Bronchial epithelial cell (primary cell): ENCODE data around the gene BICD2. TPM values are rescaled to one million over a fixed set of nuclear protein-coding genes. Genes with fewer than 3 reads are reported as not detected.

Experiments used
- DNase-seq: peaks from one replicate; pipeline ENCODE4 v3.0.0-alpha.2; 2010; ENCODE audit warnings: low read depth
- FAIRE-seq: peaks from 2 replicates; lab custom pipeline; 2011; peaks lifted over from hg19 to GRCh38; lab: Jason Lieb, UNC
- H3K27me3 ChIP-seq: 2 replicates; pipeline ENCODE4 v1.5.1; 2011; ENCODE audit warnings: low read length; ENCODE audit not compliant: control insufficient read depth, insufficient read depth
- H3K36me3 ChIP-seq: 2 replicates; pipeline ENCODE4 v1.5.1; 2011; ENCODE audit warnings: low read length; ENCODE audit not compliant: control insufficient read depth, insufficient read depth
- H3K4me3 ChIP-seq: 2 replicates; pipeline ENCODE4 v1.5.1; 2011; ENCODE audit warnings: mild to moderate bottlenecking, low read depth, low read length, control low read depth
- total RNA-seq: library from RNA; depleted of rRNA; stranded (reverse); fragments of >200 nt; gene quantifications from 2 replicates; pipeline ENCODE4 v1.2.1, GENCODE V29; 2014
- TF ChIP-seq, protein P1 (sequence below): IDR thresholded peaks from 2 replicates; pipeline ENCODE4 v1.5.1; 2011; ENCODE audit warnings: mild to moderate bottlenecking, moderate library complexity, low read length, control low read depth, inconsistent platforms; ENCODE audit not compliant: insufficient read depth, severe bottlenecking

The BICD2 gene
- total RNA-seq, 1 donor from 2014 or later: 92.7 TPM

GRCh38 chr9:92663951-92664350 is 100.7 kb downstream of the BICD2 start:
- Histone ChIP-seq H3K27me3 (no peaks in the 10 kb centered on the region), H3K4me3 (no peak overlapping the region), H3K36me3 (peaks cover 26% of the 10 kb centered on the region)
- FAIRE-seq: no peak
- TF ChIP-seq, protein P1, sequence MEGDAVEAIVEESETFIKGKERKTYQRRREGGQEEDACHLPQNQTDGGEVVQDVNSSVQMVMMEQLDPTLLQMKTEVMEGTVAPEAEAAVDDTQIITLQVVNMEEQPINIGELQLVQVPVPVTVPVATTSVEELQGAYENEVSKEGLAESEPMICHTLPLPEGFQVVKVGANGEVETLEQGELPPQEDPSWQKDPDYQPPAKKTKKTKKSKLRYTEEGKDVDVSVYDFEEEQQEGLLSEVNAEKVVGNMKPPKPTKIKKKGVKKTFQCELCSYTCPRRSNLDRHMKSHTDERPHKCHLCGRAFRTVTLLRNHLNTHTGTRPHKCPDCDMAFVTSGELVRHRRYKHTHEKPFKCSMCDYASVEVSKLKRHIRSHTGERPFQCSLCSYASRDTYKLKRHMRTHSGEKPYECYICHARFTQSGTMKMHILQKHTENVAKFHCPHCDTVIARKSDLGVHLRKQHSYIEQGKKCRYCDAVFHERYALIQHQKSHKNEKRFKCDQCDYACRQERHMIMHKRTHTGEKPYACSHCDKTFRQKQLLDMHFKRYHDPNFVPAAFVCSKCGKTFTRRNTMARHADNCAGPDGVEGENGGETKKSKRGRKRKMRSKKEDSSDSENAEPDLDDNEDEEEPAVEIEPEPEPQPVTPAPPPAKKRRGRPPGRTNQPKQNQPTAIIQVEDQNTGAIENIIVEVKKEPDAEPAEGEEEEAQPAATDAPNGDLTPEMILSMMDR: no peak
- no peak for DNase-seq

GRCh38 chr9:92663126-92663525 is 101.5 kb downstream of the BICD2 start:
- FAIRE-seq (no peak), DNase-seq (no peak)
- Histone ChIP-seq H3K4me3 (no peak overlapping the region), H3K27me3 (no peaks in the 10 kb centered on the region), H3K36me3 (peaks cover 31% of the 10 kb centered on the region)
- TF ChIP-seq, protein P1: no peak

- DNase-seq (no peak), FAIRE-seq (no peak)
- H3K36me3 ChIP-seq: peaks cover 31% of the 10 kb centered on the region
- no peak overlapping the region for H3K4me3 ChIP-seq
- TF ChIP-seq, protein P1: no peak
- no peaks in the 10 kb centered on the region for H3K27me3 ChIP-seq
Measured at GRCh38 chr9:92661743-92662142, 102.9 kb downstream of the BICD2 start.

Other genes with a start within 250 kb of the BICD2 start
- 0.26 and 0.90 TPM in 2 replicates for gene ECM2, start 228.8 kb downstream of the BICD2 start, total RNA-seq
- gene IPPK, start 94.7 kb downstream of the BICD2 start, total RNA-seq: 27.6 and 38.8 TPM in 2 replicates
- 8.2 and 9.2 TPM in 2 replicates for gene ZNF484, start 113.2 kb upstream of the BICD2 start, total RNA-seq
- gene FGD3, start 182.7 kb upstream of the BICD2 start, total RNA-seq: 0.26 and 1.0 TPM in 2 replicates